ENCODE results near the gene NEDD9. TPM values are rescaled to one million over a fixed set of nuclear protein-coding genes. Genes with fewer than 3 reads are reported as not detected.

The NEDD9 gene
- polyA plus RNA-seq, 1 of the 3 experiments (the other 2 are of a cell fraction) = 7.4 TPM

DNA sequence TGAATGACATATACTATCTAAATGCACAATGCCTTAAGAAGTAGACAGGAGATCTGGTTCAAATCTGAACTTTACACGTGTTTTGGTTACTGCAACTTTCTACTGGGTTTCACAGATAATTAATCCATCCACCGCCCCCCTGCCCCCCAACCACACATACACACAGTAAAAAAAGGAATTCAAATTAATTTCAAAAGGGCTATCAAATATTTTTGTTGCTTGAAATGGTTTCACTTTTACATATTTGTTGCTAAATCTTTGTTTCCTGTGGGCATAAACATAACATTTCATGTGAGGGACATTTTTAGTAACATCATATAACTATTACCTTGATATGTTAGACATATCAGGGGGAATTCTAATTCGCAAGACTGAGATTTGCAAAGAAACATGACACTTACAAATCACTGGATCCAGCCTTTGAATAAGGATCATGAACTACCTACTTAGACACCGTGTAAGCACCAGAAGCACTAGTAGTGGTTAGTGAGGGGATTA is 7.5 kb downstream of the NEDD9 start:
- Histone ChIP-seq H3K9ac (peak overlapping the region; percentile 3; the same call in 1 of the 2 replicates), H2AFZ (ENCODE audit: low read depth) (no peak overlapping the region), H3K9me2 (no peaks in the 10 kb centered on the region), H4K20me1 (ENCODE audit: insufficient read depth) (peaks cover 4% of the 10 kb centered on the region; the same call in 1 of the 2 replicates), H3K27me3 (ENCODE audit: insufficient read depth) (no peaks in the 10 kb centered on the region), H3K79me2 (ENCODE audit: insufficient read depth) (peaks cover 100% of the 10 kb centered on the region), H3K4me3 (ENCODE audit: low read depth in 2 of 2, low read length in 1 of 2) (no peak overlapping the region), H3K9me3 (no peaks in the 10 kb centered on the region), H3K27ac (ENCODE audit: low read depth in 2 of 2, low read length in 1 of 2) (peak overlapping the region; percentile 44 to 78; a peak in 3 of 4 replicates), H3K4me1 (ENCODE audit: control insufficient read depth in 1 of 2, insufficient read depth in 2 of 2, low read depth in 1 of 2, low read length in 1 of 2) (peaks cover 30 to 50% of the 10 kb centered on the region in 2 experiments; a peak in 3 of 4 replicates), H3K36me3 (replicated peaks in 1 of 2; ENCODE audit: control insufficient read depth in 1 of 2, insufficient read depth in 2 of 2, low read length in 1 of 2) (peaks cover 0 to 11% of the 10 kb centered on the region in 2 experiments), H3K4me2 (peak overlapping the region; percentile 26; the same call in 1 of the 2 replicates), H3F3A (replicated peaks; ENCODE audit: insufficient read depth) (peaks cover 12% of the 10 kb centered on the region)
- TF ChIP-seq ELF1 (IDR thresholded peaks at IDR 0.05) = no peak
- no peak for TF ChIP-seq TEAD4 (IDR thresholded peaks at IDR 0.05; ENCODE audit: borderline replicate concordance, insufficient read depth)
- no peak for TF ChIP-seq JUND (IDR thresholded peaks at IDR 0.05)
- TF ChIP-seq SIN3A (IDR thresholded peaks at IDR 0.05; ENCODE audit: borderline replicate concordance, low read depth, low read length) = no peak
- TF ChIP-seq, protein P1, sequence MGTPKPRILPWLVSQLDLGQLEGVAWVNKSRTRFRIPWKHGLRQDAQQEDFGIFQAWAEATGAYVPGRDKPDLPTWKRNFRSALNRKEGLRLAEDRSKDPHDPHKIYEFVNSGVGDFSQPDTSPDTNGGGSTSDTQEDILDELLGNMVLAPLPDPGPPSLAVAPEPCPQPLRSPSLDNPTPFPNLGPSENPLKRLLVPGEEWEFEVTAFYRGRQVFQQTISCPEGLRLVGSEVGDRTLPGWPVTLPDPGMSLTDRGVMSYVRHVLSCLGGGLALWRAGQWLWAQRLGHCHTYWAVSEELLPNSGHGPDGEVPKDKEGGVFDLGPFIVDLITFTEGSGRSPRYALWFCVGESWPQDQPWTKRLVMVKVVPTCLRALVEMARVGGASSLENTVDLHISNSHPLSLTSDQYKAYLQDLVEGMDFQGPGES (IDR thresholded peaks at IDR 0.05; ENCODE audit: low read depth, low read length) = no peak
- TF ChIP-seq, protein P2, sequence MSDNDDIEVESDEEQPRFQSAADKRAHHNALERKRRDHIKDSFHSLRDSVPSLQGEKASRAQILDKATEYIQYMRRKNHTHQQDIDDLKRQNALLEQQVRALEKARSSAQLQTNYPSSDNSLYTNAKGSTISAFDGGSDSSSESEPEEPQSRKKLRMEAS (IDR thresholded peaks at IDR 0.05; ENCODE audit: low read depth) = no peak
- no peak for TF ChIP-seq POLR2AphosphoS5 (IDR thresholded peaks at IDR 0.05; ENCODE audit: low read depth, low read length)
- no peak for TF ChIP-seq EP300 (IDR thresholded peaks at IDR 0.05; ENCODE audit: borderline replicate concordance in 1 of 2, low read depth in 1 of 2, low read length in 1 of 2)
- 88% methylated on average over 4 of the region's 4 CpGs for WGBS (ENCODE audit: low lambda C conversion rate)
- no peak for DNase-seq
- ChIA-PET POLR2A (no interaction called here), CTCF (interaction anchor here (3.9 kb wide), 1 partner anchor 271 kb away, joined by 27 read pairs; no protein-coding TSS in a partner anchor)

DNA sequence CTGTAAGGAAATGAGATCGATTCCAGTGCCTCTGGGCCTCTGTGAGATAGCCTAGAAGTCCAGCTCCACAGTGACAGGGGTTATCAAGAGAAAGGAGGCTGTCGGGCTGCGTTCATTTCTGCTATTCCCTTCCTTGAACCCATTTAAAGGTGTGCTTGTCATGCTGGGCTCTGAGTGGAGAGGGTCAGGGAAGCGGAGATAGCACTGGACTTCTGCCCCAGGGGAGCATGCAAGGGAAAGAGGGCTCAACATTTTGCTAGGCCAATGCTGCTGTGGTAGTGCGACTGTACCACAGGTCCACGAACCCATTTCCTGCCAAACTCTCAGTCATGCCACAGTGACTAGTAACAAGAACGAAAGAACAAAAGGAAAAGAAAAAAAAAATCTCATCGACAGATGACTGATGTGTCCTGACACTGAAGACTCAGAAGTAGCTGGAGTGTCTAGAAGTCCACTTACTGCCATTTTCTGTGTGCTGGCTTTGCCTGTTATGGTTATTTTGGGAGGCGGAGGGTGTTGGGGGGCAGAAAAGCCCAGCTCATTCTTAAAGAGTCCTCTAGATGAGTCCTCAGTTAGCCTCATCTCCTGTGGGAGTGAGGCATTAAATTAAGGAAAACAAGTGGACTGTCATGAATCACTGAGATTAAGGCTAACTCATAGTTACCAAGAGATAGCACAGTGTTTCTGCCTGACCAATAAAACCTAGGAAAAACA is 8.1 kb downstream of the NEDD9 start:
- Histone ChIP-seq H3K27ac (ENCODE audit: low read depth in 2 of 2, low read length in 1 of 2) (peak overlapping the region; percentile 44 to 78), H4K20me1 (ENCODE audit: insufficient read depth) (peaks cover 4% of the 10 kb centered on the region; the same call in 1 of the 2 replicates), H3K4me2 (peak overlapping the region; percentile 26), H3K4me1 (ENCODE audit: control insufficient read depth in 1 of 2, insufficient read depth in 2 of 2, low read depth in 1 of 2, low read length in 1 of 2) (peaks cover 25 to 56% of the 10 kb centered on the region in 2 experiments; a peak in 3 of 4 replicates), H3K27me3 (ENCODE audit: insufficient read depth) (no peaks in the 10 kb centered on the region), H3F3A (replicated peaks; ENCODE audit: insufficient read depth) (peaks cover 12% of the 10 kb centered on the region), H2AFZ (ENCODE audit: low read depth) (no peak overlapping the region), H3K9me3 (no peaks in the 10 kb centered on the region), H3K9me2 (no peaks in the 10 kb centered on the region), H3K9ac (no peak overlapping the region), H3K36me3 (replicated peaks in 1 of 2; ENCODE audit: control insufficient read depth in 1 of 2, insufficient read depth in 2 of 2, low read length in 1 of 2) (peaks cover 2 to 9% of the 10 kb centered on the region in 2 experiments), H3K79me2 (ENCODE audit: insufficient read depth) (peaks cover 100% of the 10 kb centered on the region), H3K4me3 (ENCODE audit: low read depth in 2 of 2, low read length in 1 of 2) (no peak overlapping the region)
- ChIA-PET POLR2A (interaction anchor here (0.7 kb wide), 1 partner anchor 46 kb away, joined by 3 read pairs; no protein-coding TSS in a partner anchor), CTCF (interaction anchor here (3.9 kb wide), 1 partner anchor 271 kb away, joined by 27 read pairs; no protein-coding TSS in a partner anchor)
- 88% methylated on average over 9 of the region's 9 CpGs for WGBS (ENCODE audit: low lambda C conversion rate)
- DNase-seq = no peak
- 0 out of 2 replicates have a peak, but pooled peaks have one; percentile 2 for TF ChIP-seq FOSL2 (IDR thresholded peaks at IDR 0.05; ENCODE audit: borderline replicate concordance, low read depth)
- TF ChIP-seq YY1 (IDR thresholded peaks at IDR 0.05; ENCODE audit: low read depth) = no peak
- TF ChIP-seq, protein P3, sequence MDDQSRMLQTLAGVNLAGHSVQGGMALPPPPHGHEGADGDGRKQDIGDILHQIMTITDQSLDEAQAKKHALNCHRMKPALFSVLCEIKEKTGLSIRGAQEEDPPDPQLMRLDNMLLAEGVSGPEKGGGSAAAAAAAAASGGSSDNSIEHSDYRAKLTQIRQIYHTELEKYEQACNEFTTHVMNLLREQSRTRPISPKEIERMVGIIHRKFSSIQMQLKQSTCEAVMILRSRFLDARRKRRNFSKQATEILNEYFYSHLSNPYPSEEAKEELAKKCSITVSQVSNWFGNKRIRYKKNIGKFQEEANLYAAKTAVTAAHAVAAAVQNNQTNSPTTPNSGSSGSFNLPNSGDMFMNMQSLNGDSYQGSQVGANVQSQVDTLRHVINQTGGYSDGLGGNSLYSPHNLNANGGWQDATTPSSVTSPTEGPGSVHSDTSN (IDR thresholded peaks at IDR 0.05) = peak; percentile 15; the same call in 1 of the 2 replicates
